Heart left ventricle (tissue), 16 donors: ENCODE results near the gene GADL1. TPM values are rescaled to one million over a fixed set of nuclear protein-coding genes. Genes with fewer than 3 reads are reported as not detected.
A peak's percentile ranks its signal among the peaks of the same experiment; 100 is the strongest.

Source experiments
- ATAC-seq, 4 donors: fragments of 200-7000 bp; cut with Tn5 transposase; one replicate each; pipeline ENCODE4 v1.9.1; 2020 to 2022; ENCODE audit warnings: moderate library complexity in 4 of 4, mild to moderate bottlenecking in 3 of 4, moderate number of reproducible peaks in 1 of 4
- DNase-seq, 5 donors: peaks; one replicate each; pipeline ENCODE4 v3.0.0-alpha.2; 2020
- H3K27ac ChIP-seq, 12 donors: fragments of 200-600 bp; sonication (generic) in 4 of 12; one replicate each; pipeline versions ENCODE4 v1.5.0 to v1.8.0; 2016 to 2022; ENCODE audit warnings: mild to moderate bottlenecking in 2 of 12
- H3K27me3 ChIP-seq, 9 donors: fragments of 200-600 bp; sonication (generic) in 2 of 9; one replicate each; pipeline versions ENCODE4 v1.5.1 to v1.8.0; 2016 to 2022; ENCODE audit warnings: mild to moderate bottlenecking in 3 of 9
- H3K36me3 ChIP-seq, 9 donors: fragments of 200-600 bp; sonication (generic) in 2 of 9; one replicate each; pipeline versions ENCODE4 v1.5.0 to v1.8.0; 2018 to 2022; ENCODE audit warnings: mild to moderate bottlenecking in 2 of 9
- H3K4me1 ChIP-seq, 12 donors: fragments of 200-600 bp; sonication (generic) in 4 of 12; one replicate each; pipeline versions ENCODE4 v1.5.0 to v1.8.0; 2016 to 2022; ENCODE audit warnings: mild to moderate bottlenecking in 3 of 12
- H3K4me3 ChIP-seq, 12 donors: fragments of 200-600 bp; sonication (generic) in 4 of 12; one replicate each; pipeline versions ENCODE4 v1.5.0 to v1.8.0; 2017 to 2022; ENCODE audit warnings: mild to moderate bottlenecking in 9 of 12, moderate library complexity in 4 of 12
- H3K9me3 ChIP-seq, 12 donors: fragments of 200-600 bp; sonication (generic) in 4 of 12; one replicate each; pipeline versions ENCODE4 v1.5.0 to v1.8.0; 2016 to 2022; ENCODE audit warnings: mild to moderate bottlenecking in 1 of 12
- CTCF ChIP-seq, 12 donors: fragments of 200-600 bp; sonication (generic) in 4 of 12; IDR thresholded peaks; one replicate each; pipeline versions ENCODE4 v1.5.0 to v1.8.0; 2018 to 2022; ENCODE audit warnings: antibody characterized with exemption in 12 of 12, mild to moderate bottlenecking in 5 of 12
- POLR2A ChIP-seq, 2 donors: fragments of 450-650 bp; IDR thresholded peaks; one replicate each; pipeline ENCODE4 v1.6.1; 2017; ENCODE audit warnings: antibody characterized with exemption in 2 of 2, mild to moderate bottlenecking in 2 of 2, moderate library complexity in 2 of 2
- WGBS, 4 donors: extraction: QIAGEN DNeasy Blood & Tissue Kit in 2 of 4; methylation state at CpG; one replicate each; pipeline versions ENCODE4 v1.1.5 to v1.1.7; 2013 to 2018; 5-methylcytosine and 5-hydroxymethylcytosine counted together
- intact Hi-C, 10 donors: fragments of 100-400 bp; cut with DNase I; formaldehyde crosslinking; loops; one replicate each; pipeline versions ENCODE4 v1.11.1 to v1.14.2; 2022
- polyA plus RNA-seq, 2 donors: library from polyadenylated mRNA; stranded (reverse); fragments of 200-250 nt; gene quantifications; one replicate each; pipeline ENCODE4 v1.2.3, GENCODE V29; 2013
- total RNA-seq, 9 donors: library from RNA; depleted of rRNA in 2 of 9; stranded (reverse); fragments of >200 nt in 2 of 9; fragmentation: NEBNext Ultra II Directional in 3 of 9; extraction: Animal tissue kit (Norgen Biotek cat#: 25700) in 3 of 9; gene quantifications; one replicate each; pipeline versions ENCODE4 v1.1.0 to v1.2.4, GENCODE V29; 2016 to 2023
- donor health status: ischemic (EF 13 %, LVEDD 7.1; RV severe dilation, severe dysfunction).
- donor health status: healthy with polysubstance abuse.
- donor health status: DM: no; HTN: yes; CAD: no.
- donor health status: DM: no; HTN: no; CAD: no.
- donor health status: ischemic (EF 25% LVEDD 6.9; RV normal size, moderate dysfunction).
- donor health status: ischemic (EF 25% LVEDD 5.7; RV mildly dilated, moderate dysfunction).
- donor health status: healthy.
- donor health status: DM: yes; HTN: yes; CAD: no.
- donor health status: ischemic (EF 35%, LVEDD 5.7; RV mildly dilated, moderate dysfunction).
- donor health status: nonischemic (EF 11% LVEDD 7.7; RV severe dilation, severe dysfunction).
- donor health status: DM: yes; HTN: yes; CAD: no.
- donor health status: PGD.
- donor health status: ischemic (EF 29% LVEDD 5.4; RV normal size, mild dysfunction).
- donor health status: nonischemic (EF 23%, LVEDD 6.1; RV moderate dilation, normal function).

GADL1 gene
- total and polyA plus RNA-seq, 11 donors, result 0.03 to 0.59 (median 0.18) TPM; not detected in 3

DNA sequence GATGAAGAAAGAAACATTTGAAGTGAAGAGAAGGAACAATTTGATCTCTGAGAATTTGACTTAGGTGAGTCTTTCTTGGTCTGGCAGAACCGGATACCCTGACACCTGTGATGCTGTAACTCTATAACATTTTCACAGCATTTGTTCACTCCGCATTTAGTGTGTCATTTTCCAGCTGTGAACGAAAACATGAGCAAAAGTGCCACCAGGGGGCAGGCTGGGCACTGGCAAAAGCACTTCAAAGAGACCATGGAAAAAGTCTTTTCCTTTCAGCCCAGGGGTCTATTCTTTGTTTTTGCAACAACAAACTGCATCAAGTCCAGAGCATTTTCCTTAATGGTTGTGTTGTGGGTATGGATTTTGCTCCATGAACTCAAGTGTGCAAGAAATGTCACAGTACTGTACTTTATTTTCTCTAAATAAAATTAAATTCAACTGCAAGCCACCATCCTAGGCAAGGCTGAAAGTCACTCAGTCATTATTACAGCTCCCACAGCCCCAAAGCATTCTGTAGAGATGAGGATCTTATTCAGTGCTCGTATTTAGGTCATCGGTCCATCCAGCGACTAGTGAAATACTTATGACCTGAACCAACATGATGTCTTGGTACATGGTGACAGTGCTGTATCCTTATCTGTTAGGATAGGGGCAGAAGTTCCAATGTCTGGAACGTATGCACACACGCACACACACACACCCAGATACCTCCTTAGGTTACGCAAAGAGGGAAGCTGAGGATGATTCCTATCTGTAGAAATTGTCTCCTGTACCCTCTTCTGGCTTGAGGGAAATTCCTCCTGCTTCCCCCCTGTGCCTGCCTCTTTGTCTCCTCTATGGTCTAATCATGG, 125.5 kb downstream of the GADL1 start:
- 60 to 68% (median 64%) methylated on average over 9 of the region's 9 CpGs for WGBS, 4 donors
- TF ChIP-seq POLR2A (IDR thresholded peaks at IDR 0.05), result no peak
- TF ChIP-seq CTCF (IDR thresholded peaks at IDR 0.05), result peak; percentile 68 to 87 (median 80)
- Histone ChIP-seq H3K9me3 (no peaks in the 10 kb centered on the region), H3K27me3 (no peaks in the 10 kb centered on the region), H3K36me3 (no peaks in the 10 kb centered on the region), H3K4me1 (peaks cover 0 to 5% (median 0%) of the 10 kb centered on the region in 12 donors), H3K27ac (no peak overlapping the region), H3K4me3 (no peak overlapping the region)
- intact Hi-C loops, result loop anchor here in 7 of 10 donors (1.0 to 10.0 kb wide), 10 partner anchors 246 to 1003 kb away; no protein-coding TSS in a partner anchor
- peak in 1 of 4 donors; percentile 47 for ATAC-seq
- peak; percentile 54 to 80 (median 61) for DNase-seq

DNA sequence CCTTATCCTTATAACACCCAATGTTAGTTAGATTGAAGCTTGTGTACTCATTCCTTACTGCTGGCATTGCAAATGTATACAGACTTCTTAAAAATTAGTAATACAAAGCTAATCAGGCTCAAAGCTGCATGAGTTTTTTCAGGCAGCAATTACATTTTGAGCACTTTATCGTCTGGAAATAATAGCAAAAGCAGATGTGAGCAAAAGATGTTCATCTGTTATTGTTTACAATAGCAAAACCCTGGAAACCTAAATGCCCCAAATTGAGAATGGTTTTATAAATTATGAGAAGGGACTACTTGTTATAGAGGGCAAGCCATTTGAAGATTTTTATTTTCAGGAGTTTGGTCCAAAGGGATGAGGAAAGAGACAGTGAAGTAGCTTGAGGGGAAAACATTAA, 126.4 kb downstream of the GADL1 start:
- H3K27ac ChIP-seq, result no peak overlapping the region
- TF ChIP-seq CTCF (IDR thresholded peaks at IDR 0.05), result no peak
- no peak for TF ChIP-seq POLR2A (IDR thresholded peaks at IDR 0.05)
- no peak overlapping the region for H3K4me3 ChIP-seq
- no peaks in the 10 kb centered on the region for H3K9me3 ChIP-seq
- no peak for ATAC-seq
- H3K36me3 ChIP-seq, result no peaks in the 10 kb centered on the region
- no peaks in the 10 kb centered on the region for H3K27me3 ChIP-seq
- H3K4me1 ChIP-seq, result peaks cover 0 to 5% (median 0%) of the 10 kb centered on the region in 12 donors
- 24 to 63% (median 54%) methylated on average over 1 of the region's 1 CpG for WGBS, 4 donors
- no peak for DNase-seq
- intact Hi-C loops, result loop anchor here in 7 of 10 donors (1.0 to 10.0 kb wide), 10 partner anchors 247 to 1004 kb away; no protein-coding TSS in a partner anchor

GRCh38 chr3:30766522-30766921, 127.9 kb downstream of the GADL1 start:
- intact Hi-C loops, result loop anchor here in 5 of 10 donors (5.0 to 10.0 kb wide), 6 partner anchors 248 to 1006 kb away; no protein-coding TSS in a partner anchor
- no peaks in the 10 kb centered on the region for H3K36me3 ChIP-seq
- ATAC-seq (no peak), DNase-seq (no peak)
- TF ChIP-seq POLR2A (IDR thresholded peaks at IDR 0.05), result no peak
- no peak for TF ChIP-seq CTCF (IDR thresholded peaks at IDR 0.05)
- no peak overlapping the region for H3K4me3 ChIP-seq
- H3K27ac ChIP-seq, result no peak overlapping the region
- H3K9me3 ChIP-seq, result no peaks in the 10 kb centered on the region
- no peaks in the 10 kb centered on the region for H3K27me3 ChIP-seq
- H3K4me1 ChIP-seq, result peaks cover 0 to 5% (median 0%) of the 10 kb centered on the region in 12 donors

DNA sequence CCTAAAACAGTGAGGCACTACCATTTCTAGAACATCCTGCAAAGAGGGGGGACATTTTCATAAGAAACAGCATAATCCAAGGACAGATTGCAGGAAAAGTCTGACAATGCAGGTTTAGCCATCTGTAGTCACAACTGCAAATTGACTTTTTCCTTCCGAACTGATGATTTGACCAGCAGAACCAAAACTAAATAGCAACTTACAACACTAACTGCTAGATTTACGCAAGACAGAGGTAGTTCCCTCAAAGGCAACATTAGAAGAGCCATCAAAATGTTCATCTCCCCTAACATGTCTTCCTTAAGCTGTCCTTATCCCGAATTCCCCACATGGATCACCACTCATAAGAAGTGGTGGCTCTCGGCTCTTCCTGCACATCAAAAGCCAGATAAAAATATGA, 129.6 kb downstream of the GADL1 start:
- no peak for TF ChIP-seq CTCF (IDR thresholded peaks at IDR 0.05)
- TF ChIP-seq POLR2A (IDR thresholded peaks at IDR 0.05), result no peak
- no peaks in the 10 kb centered on the region for H3K9me3 ChIP-seq
- H3K36me3 ChIP-seq, result no peaks in the 10 kb centered on the region
- intact Hi-C loops, result loop anchor here in 5 of 10 donors (5.0 to 10.0 kb wide), 6 partner anchors 250 to 1007 kb away; no protein-coding TSS in a partner anchor
- WGBS, 4 donors, result 68 to 91% (median 77%) methylated on average over 4 of the region's 4 CpGs
- no peak overlapping the region for H3K4me3 ChIP-seq
- no peak overlapping the region for H3K27ac ChIP-seq
- no peaks in the 10 kb centered on the region for H3K27me3 ChIP-seq
- DNase-seq (no peak), ATAC-seq (no peak)
- peaks cover 0 to 7% (median 0%) of the 10 kb centered on the region in 12 donors for H3K4me1 ChIP-seq
